ENCODE data around the gene TMEM11.

TMEM11 gene

DNA sequence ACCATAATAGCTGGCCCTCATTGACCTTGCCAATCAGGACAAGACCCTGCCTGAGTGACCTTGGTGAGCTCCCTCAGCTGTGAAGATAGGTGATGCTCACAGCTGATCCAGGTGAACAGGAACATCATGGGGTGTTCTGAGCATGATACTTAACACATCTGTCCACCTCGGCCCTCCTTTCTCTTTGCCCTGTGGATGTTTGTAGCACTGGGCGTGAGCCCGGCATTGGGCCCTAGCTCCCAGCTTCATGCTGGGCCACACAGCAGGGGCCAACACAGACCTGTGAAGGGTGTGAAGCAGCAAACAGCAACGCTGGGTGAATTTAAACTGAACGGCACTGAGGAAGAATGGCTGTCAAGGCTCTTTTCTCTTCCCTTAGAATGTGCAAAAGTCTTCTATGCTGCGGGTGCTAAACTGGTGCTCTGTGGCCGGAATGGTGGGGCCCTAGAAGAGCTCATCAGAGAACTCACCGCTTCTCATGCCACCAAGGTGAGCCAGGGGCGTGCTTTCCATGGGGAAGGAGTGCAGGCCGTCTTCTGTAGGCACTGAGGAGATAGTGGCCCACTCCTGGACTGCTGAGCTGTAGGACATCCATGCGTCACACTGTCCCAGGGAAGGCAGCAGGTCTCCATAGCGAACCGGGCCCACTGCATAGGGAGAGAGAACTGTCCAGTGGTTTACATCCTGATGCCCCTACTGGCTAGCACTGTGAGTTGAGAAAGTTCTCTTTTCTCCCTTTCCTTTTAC, 35.9 kb downstream of the TMEM11 start:
- no peak for DNase-seq

DNA sequence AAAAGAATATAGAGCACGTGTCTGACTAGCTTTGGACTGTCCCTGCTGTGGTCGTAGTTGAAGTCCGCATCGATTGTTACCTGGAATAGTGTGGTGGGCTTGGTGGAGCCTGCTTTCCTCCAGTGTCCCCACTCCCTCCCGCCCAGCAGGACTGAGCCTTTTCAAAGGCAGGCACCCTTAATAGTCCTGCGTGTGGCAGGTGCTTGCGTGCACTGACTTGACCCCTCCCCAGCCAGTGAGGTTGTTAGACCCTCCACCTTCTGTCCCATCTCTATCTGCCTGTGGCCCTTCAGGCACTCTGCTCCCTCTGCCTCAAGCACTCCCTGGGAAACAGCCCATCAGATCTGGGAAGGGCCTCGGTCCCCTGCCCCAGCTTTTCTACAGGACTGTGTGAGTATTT, 36.6 kb downstream of the TMEM11 start:
- no peak for DNase-seq

DNA sequence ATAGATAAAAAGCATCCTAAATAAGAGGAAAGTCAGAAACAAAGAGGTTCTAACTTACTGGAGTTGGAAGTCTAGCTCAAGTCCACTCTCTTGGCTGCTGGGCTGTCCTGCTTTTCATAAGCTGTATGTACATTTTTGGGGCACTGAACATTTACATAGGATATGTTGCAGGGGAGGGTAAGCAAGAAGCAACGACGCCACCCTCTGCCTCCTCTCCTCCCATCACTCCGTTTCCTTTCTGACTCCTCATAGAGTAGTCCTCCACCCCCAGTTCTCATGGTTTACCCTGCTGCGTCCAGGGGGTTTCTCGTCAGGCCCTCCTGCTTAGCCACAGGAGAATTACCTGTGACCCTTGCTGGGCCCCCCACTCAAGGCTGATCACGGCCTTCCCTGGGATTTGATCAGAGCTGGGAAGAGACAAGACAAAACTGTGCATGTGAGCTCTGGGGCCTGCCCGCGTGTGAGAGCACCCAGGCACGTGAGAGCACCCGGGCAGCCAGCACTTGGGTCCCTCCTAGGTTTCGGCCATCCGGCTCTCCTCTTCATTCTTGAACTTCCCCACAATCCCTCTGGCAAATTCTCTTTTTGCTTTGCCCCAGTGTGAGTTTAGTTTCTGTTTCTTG, 37.1 kb downstream of the TMEM11 start:
- no peak for DNase-seq

- no peak for DNase-seq
Observed at GRCh38 chr17:21174713-21175112, 39.2 kb downstream of the TMEM11 start.

DNA sequence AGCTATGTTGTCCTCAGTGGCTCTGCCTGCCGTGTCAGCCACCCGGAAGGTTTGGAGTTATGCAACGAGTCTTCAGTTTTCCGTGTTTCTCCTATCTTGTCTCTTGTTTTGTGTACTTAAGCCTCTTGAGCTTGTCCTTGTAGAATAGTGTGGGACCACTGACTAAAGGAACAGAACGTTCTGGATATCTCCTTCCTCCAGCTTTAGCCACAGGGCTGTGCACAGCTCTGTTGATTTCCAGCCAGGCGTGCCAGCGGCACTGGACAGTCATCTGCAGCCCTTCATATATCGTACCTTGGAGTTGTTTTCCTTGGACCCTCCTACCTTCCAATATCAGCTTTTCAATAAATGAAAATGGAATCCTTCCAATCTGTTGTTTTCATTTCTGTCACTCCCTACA, 39.8 kb downstream of the TMEM11 start:
- DNase-seq: no peak

DNA sequence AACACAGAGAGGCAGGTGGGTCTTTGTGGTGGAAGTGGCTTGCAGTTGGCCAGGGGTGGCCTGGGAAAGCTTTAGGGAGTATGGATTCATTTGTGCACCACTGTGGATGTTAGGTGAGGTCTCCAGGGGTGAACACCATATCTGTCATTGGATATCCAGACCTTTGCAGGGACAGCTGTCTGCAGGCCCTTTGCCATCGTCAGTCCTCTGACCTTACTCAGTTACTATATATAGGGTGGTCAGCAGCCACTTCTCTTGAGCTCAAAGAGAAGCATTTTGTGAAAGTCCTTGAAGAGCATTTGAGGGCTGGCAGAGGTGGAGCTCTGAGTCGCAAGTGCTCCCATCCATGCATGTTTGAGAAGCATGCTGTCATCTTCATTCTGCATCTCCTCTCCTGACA, 40.4 kb downstream of the TMEM11 start:
- DNase-seq: no peak

- DNase-seq: no peak
Observed at GRCh38 chr17:21172846-21173245, 41.1 kb downstream of the TMEM11 start.

DNA sequence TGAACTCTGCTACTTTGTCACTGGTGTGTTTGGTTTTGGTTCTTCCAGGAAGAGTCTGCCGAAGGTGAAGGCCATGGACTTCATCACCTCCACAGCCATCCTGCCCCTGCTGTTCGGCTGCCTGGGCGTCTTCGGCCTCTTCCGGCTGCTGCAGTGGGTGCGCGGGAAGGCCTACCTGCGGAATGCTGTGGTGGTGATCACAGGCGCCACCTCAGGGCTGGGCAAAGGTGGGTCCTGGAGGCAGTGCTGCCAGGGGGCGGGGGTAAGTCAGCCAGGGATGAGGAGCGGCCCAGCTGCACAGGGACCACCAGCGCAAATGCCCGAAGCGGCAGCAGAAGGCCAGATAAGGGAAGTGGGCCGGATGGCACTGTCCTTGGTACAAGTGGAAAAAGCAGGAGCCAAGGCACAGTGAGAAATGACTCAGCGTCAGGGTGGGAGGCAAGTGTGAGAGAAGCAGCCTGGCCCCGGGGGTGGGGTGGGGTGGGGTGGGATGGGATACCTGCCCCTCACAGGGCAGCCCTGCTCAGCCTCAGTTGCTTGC, 41.9 kb downstream of the TMEM11 start:
- no peak for DNase-seq

GRCh38 chr17:21171309-21171922, 42.5 kb downstream of the TMEM11 start:
- DNase-seq: no peak

GRCh38 chr17:21170809-21171208, 43.2 kb downstream of the TMEM11 start:
- no peak for DNase-seq

- no peak for DNase-seq
Observed at GRCh38 chr17:21169496-21169895, 44.5 kb downstream of the TMEM11 start.

- DNase-seq: no peak
Observed at GRCh38 chr17:21168555-21168865, 45.5 kb downstream of the TMEM11 start.

DNA sequence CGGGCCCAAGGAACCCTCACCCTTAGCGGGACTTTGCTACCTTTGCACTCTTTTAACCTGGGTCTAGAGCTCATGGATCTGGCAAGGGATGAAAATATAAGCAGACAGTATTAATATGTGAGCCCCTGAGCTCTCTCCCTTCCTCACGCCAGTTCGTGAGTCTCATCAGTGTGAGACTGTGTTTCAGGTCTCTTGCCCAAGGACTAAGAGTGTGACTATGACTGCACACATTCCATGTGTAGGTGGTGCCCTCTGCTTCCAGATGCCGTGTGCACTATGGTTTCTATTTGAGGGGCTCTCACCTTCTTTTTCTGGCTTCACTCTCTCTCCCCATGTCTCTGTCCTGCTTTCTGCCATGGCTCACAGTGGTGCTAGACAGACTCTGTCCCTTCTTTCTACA, 46.7 kb downstream of the TMEM11 start:
- no peak for DNase-seq

- no peak for DNase-seq
Observed at GRCh38 chr17:21166595-21167210, 47.3 kb downstream of the TMEM11 start.

DNA sequence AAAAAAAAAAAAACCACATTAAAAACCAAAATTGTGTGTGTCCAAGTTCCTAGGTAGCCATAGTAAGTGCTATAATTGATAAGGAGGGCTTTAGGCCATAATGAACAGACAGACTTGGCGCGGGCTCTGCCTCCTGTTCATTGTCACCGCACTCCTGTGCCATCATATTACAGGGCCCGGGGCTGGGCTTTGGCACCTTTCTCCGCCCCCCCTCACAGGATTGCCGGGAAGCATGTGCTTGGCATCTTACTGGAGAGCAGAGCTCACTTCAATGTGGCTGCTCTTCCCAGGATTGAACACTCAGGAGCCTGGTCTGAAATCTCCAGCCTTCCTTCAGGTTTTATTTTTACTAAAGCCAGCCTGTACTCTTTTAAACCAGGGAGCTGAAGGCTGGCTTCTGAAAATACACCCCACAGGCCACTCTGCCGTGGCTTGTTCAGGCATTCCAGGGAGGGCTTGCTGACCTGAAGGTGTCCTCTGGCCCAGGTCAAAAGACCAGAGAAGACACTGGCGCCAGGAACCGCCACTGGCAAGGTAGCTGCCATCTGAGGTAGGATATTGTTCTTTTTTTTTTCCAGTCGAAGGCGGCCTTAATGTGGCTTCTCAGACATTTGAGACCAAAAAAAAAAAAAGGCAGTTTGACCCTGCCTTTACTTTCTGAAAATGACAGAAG, 47.9 kb downstream of the TMEM11 start:
- DNase-seq: no peak

GRCh38 chr17:21164620-21165019, 49.3 kb downstream of the TMEM11 start:
- no peak for DNase-seq

DNA sequence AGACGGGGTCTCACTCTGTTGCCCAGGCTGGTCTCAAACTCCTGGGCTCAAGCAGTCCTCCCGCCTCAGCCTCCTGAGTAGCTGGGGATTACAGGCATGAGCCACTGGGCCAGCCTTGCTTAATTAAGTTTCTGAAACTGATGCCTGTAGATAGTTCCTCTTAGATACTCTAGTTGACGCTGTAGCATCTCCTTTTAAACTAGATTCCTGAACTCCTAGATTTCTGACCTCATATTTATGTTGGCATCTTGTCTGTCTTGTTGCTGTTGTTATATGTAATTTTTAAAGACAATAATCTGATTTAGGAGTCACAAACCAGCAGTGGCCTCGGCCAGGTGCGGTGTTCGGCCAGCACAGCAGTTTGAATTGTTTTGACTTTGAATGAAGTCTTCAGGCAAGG, 49.7 kb downstream of the TMEM11 start:
- DNase-seq: no peak

DNA sequence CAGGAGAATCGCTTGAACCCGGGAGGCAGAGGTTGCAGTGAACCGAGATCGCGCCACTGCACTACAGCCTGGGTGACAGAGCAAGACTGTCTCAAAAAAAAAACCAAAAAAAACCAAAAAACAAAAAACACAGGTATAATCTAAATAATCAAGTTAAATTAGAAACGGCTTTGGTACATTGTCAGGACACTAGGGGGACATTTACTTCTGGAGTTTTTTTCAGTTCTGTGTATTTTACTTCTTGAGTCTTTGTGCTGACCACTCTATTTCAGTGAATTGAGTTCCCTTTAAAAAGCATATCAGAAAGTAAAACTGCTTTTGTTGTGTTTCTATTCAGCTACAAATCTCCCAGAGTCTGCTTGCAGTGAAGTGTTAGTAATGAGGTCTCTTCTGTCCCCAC, 50.9 kb downstream of the TMEM11 start:
- DNase-seq: no peak

- no peak for DNase-seq
Observed at GRCh38 chr17:21162394-21162775, 51.6 kb downstream of the TMEM11 start.

GRCh38 chr17:21161498-21162393, 52.2 kb downstream of the TMEM11 start:
- DNase-seq: no peak

DNA sequence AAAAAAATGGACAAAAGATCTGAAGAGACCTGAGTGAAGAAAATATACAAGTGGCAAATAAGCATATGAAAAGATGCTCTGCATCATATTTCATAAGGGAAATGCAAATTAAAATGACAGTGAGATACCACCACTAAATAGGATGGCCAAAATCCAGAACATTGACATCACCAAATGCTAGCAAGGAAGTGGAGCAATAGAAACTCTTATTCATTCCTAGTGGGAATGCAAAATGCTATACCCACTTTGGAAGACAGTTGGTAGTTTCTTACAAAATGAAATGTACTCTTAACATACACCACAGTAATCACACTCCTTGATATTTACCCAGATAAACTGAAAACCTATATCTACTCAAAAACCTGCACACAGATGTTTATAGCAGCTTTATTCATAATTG, 53.6 kb downstream of the TMEM11 start:
- DNase-seq: no peak

Measured in GOT3 (cell line).